Fibroblast of lung (primary cell): ENCODE results near the gene ICAM2.

Experiments used
- EZH2 ChIP-seq: IDR thresholded peaks from 2 replicates; pipeline ENCODE4 v1.5.1; 2012; ENCODE audit warnings: low read length, control low read depth, mild to moderate bottlenecking; ENCODE audit errors: missing control alignments
- TF ChIP-seq, protein P1 (sequence below), 2 donors: IDR thresholded peaks in 1 of 2; conservative IDR thresholded peaks in 1 of 2; 1 replicate in 1 of 2; 2 replicates in 1 of 2; pipeline ENCODE4 v1.5.1; 2011 to 2012; ENCODE audit warnings: low read length in 2 of 2, control low read depth in 1 of 2, inconsistent platforms in 1 of 2, low read depth in 1 of 2, mild to moderate bottlenecking in 1 of 2

DNA sequence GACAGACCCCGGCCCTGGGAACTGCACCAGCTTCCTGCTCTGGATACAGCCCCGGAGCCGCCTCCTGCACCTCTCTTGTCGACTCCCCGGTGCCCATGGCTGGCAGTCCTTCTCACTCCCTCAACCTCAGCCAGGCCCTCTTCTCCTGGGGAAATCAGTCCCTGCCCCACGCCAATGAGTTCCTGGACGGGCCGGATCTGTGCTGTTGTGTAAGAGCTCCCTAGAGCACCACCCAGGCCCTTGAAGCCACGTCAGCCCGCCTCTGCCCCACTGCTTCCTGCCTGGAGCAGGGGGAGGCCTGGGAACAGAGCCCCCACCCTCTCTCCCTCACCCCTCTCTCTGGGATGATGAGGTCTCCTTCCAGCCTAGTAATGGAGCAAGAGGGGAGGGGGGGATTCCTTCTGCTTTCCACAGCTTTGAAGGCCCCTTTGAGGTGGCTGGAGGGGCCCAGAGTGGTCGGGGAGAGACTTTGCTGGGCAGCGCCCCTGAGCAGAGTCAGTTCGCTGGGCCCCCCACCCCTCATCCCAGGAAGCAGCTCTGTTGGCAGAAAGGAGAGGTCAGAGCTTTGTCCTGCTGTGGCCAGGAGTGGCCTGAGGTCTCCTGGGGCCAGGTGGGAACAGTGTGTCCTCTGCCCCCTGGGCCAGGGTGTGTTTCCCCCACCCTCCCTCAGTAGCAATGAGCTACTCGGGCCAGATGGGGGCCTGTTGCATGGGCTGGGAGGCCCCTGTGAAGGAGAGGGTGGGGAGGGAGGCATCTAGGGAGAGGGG, 18.5 kb downstream of the ICAM2 start:
- TF ChIP-seq, protein P1, sequence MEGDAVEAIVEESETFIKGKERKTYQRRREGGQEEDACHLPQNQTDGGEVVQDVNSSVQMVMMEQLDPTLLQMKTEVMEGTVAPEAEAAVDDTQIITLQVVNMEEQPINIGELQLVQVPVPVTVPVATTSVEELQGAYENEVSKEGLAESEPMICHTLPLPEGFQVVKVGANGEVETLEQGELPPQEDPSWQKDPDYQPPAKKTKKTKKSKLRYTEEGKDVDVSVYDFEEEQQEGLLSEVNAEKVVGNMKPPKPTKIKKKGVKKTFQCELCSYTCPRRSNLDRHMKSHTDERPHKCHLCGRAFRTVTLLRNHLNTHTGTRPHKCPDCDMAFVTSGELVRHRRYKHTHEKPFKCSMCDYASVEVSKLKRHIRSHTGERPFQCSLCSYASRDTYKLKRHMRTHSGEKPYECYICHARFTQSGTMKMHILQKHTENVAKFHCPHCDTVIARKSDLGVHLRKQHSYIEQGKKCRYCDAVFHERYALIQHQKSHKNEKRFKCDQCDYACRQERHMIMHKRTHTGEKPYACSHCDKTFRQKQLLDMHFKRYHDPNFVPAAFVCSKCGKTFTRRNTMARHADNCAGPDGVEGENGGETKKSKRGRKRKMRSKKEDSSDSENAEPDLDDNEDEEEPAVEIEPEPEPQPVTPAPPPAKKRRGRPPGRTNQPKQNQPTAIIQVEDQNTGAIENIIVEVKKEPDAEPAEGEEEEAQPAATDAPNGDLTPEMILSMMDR (conservative IDR thresholded peaks at IDR 0.05 in 1 of 2, IDR thresholded peaks at IDR 0.05 in 1 of 2; ENCODE audit: low read depth in 1 of 2, low read length in 2 of 2): no peak
- TF ChIP-seq EZH2: no peak
